H9 (cell line): Measurements from ENCODE around the gene KCNJ13. TPM values are rescaled to one million over a fixed set of nuclear protein-coding genes. Genes with fewer than 3 reads are reported as not detected.

Experiments used
- total RNA-seq: library from RNA; stranded (reverse); gene quantifications from 2 replicates; pipeline ENCODE4 v1.2.1, GENCODE V29; 2021

Gene KCNJ13
- total RNA-seq, 1 experiment from 2014 or later: not detected

Other genes with a start within 250 kb of the KCNJ13 start
- gene CHRNG, start 236.9 kb downstream of the KCNJ13 start, total RNA-seq: not detected in 2 replicates
- gene TIGD1, start 226.0 kb downstream of the KCNJ13 start, total RNA-seq: 4.8 and 6.3 TPM in 2 replicates
- gene EIF4E2, start 225.9 kb downstream of the KCNJ13 start, total RNA-seq: 108 and 109 TPM in 2 replicates
- gene EFHD1, start 143.0 kb downstream of the KCNJ13 start, total RNA-seq: 2.7 and 2.8 TPM in 2 replicates
- 49.4 and 55.3 TPM in 2 replicates for gene GIGYF2, start 79.2 kb downstream of the KCNJ13 start, total RNA-seq
- gene SNORC, start 93.7 kb upstream of the KCNJ13 start, total RNA-seq: 0.61 and 1.1 TPM in 2 replicates
- gene NGEF, start 236.7 kb upstream of the KCNJ13 start, total RNA-seq: 1.9 and 2.2 TPM in 2 replicates